HUES64 (cell line): ENCODE data around the gene MTPN.

ENCODE experiments used
- H3K27ac ChIP-seq: 2 replicates; pipeline ENCODE4 v1.7.0; 2013; ENCODE audit warnings: low read depth, low read length, inconsistent platforms
- H3K27me3 ChIP-seq: 2 replicates; pipeline ENCODE4 v1.6.1; 2013; ENCODE audit warnings: mild to moderate bottlenecking, low read length; ENCODE audit not compliant: insufficient read depth
- H3K36me3 ChIP-seq: 2 replicates; pipeline ENCODE4 v1.6.1; 2013; ENCODE audit warnings: mild to moderate bottlenecking, low read length; ENCODE audit not compliant: insufficient read depth
- H3K4me1 ChIP-seq: 2 replicates; pipeline ENCODE4 v1.6.1; 2013; ENCODE audit warnings: mild to moderate bottlenecking, low read length, moderate library complexity; ENCODE audit not compliant: insufficient read depth
- H3K4me3 ChIP-seq: 2 replicates; pipeline ENCODE4 v1.5.1; 2013; ENCODE audit warnings: mild to moderate bottlenecking, low read length, moderate library complexity
- H3K9ac ChIP-seq: 2 replicates; pipeline ENCODE4 v1.6.1; 2013; ENCODE audit warnings: mild to moderate bottlenecking, low read depth, low read length
- H3K9me3 ChIP-seq: 2 replicates; pipeline ENCODE4 v1.6.1; 2013; ENCODE audit warnings: low read depth, low read length; ENCODE audit not compliant: insufficient read depth
- WGBS: fragments of 150-250, 120-280 bp; methylation state at CpG from one replicate; pipeline ENCODE4 v1.1.7; 2013; ENCODE audit warnings: missing lambda C conversion rate; 5-methylcytosine and 5-hydroxymethylcytosine counted together

The MTPN gene

GRCh38 chr7:136006208-136006607 lies 29.0 kb upstream of the MTPN start:
- 92% methylated on average over 3 of the region's 3 CpGs for WGBS

DNA sequence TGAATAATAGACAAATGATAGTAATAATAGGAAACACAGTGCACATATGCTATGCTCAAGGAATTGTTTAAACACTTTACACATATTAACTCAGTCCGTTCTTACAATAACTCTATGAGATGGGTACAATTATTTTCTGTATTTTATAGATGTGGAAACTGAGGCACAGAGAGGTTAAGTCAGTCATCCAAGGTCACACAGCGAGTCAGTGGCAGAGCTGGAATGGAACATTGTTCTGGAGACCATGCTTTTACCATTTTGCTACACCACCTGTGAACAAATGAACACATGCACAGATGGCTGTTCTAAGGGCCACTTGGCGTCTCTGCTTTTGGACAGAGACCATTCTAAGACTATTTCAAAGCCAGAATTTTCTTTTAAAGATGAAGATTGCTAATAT lies 26.9 kb upstream of the MTPN start:
- WGBS, result 98% methylated on average over 2 of the region's 3 CpGs

More at GRCh38 chr7:136006208-136006607, 29.0 kb upstream of the MTPN start:
- Histone ChIP-seq H3K4me1 (no peaks in the 10 kb centered on the region), H3K27me3 (no peaks in the 10 kb centered on the region), H3K9me3 (no peaks in the 10 kb centered on the region), H3K9ac (no peak overlapping the region), H3K27ac (no peak overlapping the region), H3K36me3 (no peaks in the 10 kb centered on the region), H3K4me3 (no peak overlapping the region)

DNA sequence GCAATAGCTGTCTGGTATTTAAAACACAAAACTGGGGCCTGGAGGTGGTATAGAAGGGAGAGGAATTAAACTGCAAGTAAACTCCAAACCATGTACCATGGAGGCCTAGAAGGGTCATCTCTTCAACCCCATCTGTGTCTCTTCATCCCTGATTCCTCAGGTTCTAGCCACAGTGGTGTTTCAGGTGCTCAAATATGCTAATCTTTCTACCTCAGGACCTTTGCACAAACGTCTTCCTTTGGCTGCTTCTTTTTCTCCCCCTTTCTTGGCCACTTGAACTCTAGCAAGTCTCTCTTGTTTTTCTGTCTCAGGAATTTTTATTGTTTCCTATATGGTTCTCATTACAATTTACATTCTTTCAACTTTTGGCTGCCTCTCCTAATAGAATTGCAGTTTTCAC lies 25.6 kb upstream of the MTPN start:
- H3K4me1 ChIP-seq, result no peaks in the 10 kb centered on the region
- WGBS, result 35% methylated on average over 1 of the region's 1 CpG
- H3K27ac ChIP-seq, result no peak overlapping the region
- H3K4me3 ChIP-seq, result no peak overlapping the region
- H3K9ac ChIP-seq, result no peak overlapping the region
- no peaks in the 10 kb centered on the region for H3K9me3 ChIP-seq
- no peaks in the 10 kb centered on the region for H3K27me3 ChIP-seq
- no peaks in the 10 kb centered on the region for H3K36me3 ChIP-seq

More for the DNA sequence above, 26.9 kb upstream of the MTPN start:
- Histone ChIP-seq H3K27me3 (no peaks in the 10 kb centered on the region), H3K9me3 (no peaks in the 10 kb centered on the region), H3K36me3 (no peaks in the 10 kb centered on the region), H3K4me1 (no peaks in the 10 kb centered on the region), H3K27ac (no peak overlapping the region), H3K9ac (no peak overlapping the region), H3K4me3 (no peak overlapping the region)

GRCh38 chr7:136000288-136000913 lies 23.2 kb upstream of the MTPN start:
- WGBS, result 76% methylated on average over 3 of the region's 3 CpGs
- Histone ChIP-seq H3K4me3 (no peak overlapping the region), H3K27ac (no peak overlapping the region), H3K27me3 (no peaks in the 10 kb centered on the region), H3K36me3 (no peaks in the 10 kb centered on the region), H3K9ac (no peak overlapping the region), H3K9me3 (no peaks in the 10 kb centered on the region), H3K4me1 (no peaks in the 10 kb centered on the region)

- no peaks in the 10 kb centered on the region for H3K4me1 ChIP-seq
- H3K9me3 ChIP-seq, result no peaks in the 10 kb centered on the region
- H3K27me3 ChIP-seq, result no peaks in the 10 kb centered on the region
- H3K9ac ChIP-seq, result no peak overlapping the region
- H3K4me3 ChIP-seq, result no peak overlapping the region
- H3K36me3 ChIP-seq, result no peaks in the 10 kb centered on the region
- H3K27ac ChIP-seq, result no peak overlapping the region
These were observed 20.9 kb upstream of the MTPN start for GRCh38 chr7:135998081-135998480.

- no peaks in the 10 kb centered on the region for H3K9me3 ChIP-seq
- H3K4me1 ChIP-seq, result no peaks in the 10 kb centered on the region
- WGBS, result 94% methylated on average over 2 of the region's 2 CpGs
- no peaks in the 10 kb centered on the region for H3K27me3 ChIP-seq
- H3K27ac ChIP-seq, result no peak overlapping the region
- no peak overlapping the region for H3K4me3 ChIP-seq
- H3K9ac ChIP-seq, result no peak overlapping the region
- H3K36me3 ChIP-seq, result no peaks in the 10 kb centered on the region
These were observed 18.6 kb upstream of the MTPN start for GRCh38 chr7:135995748-135996147.

DNA sequence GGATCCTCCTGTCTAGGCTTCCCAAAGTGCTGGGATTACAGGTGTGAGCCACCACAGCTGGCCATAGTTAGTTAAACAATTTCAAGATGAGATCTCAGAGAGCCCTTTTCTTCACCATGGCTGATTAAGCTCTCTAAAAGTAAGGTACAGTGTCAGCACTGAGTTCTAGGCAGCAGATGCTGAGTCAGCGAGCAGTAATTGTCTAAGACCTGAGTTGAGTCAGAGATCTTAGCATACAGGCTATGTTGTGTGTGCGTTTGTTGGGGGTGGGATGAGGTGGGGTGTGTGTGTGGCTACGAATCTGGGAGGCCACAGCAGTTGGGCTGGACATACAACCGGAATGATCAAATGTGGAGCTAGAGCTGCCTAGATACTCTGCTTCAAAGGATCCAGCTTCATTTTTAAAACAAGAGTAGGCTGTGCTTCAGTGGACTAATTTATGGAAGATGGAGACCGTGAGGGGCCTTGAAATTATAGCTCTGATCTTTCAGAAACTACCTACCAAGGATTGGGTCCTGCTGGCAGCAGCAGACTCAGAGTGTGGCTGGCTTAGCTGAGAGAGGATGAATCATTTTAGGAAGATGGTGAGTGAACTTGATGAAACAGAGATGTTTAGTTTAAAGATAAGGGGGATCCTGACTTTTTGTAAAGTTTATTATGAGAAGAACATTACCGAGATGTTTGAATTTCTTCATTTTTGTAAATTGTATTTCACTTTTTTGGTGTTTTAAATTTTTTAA lies 17.5 kb upstream of the MTPN start:
- WGBS, result 86% methylated on average over 6 of the region's 6 CpGs

GRCh38 chr7:135993950-135994349 lies 16.8 kb upstream of the MTPN start:
- Histone ChIP-seq H3K9ac (no peak overlapping the region), H3K4me3 (no peak overlapping the region), H3K27ac (no peak overlapping the region), H3K36me3 (no peaks in the 10 kb centered on the region), H3K9me3 (no peaks in the 10 kb centered on the region), H3K27me3 (no peaks in the 10 kb centered on the region), H3K4me1 (no peaks in the 10 kb centered on the region)
- 100% methylated on average over 1 of the region's 3 CpGs for WGBS

More for the DNA sequence above, 17.5 kb upstream of the MTPN start:
- Histone ChIP-seq H3K9ac (no peak overlapping the region), H3K4me3 (no peak overlapping the region), H3K27me3 (no peaks in the 10 kb centered on the region), H3K36me3 (no peaks in the 10 kb centered on the region), H3K27ac (no peak overlapping the region), H3K4me1 (no peaks in the 10 kb centered on the region), H3K9me3 (no peaks in the 10 kb centered on the region)

- Histone ChIP-seq H3K9ac (no peak overlapping the region), H3K27me3 (no peaks in the 10 kb centered on the region), H3K27ac (no peak overlapping the region), H3K36me3 (no peaks in the 10 kb centered on the region), H3K4me1 (no peaks in the 10 kb centered on the region), H3K4me3 (no peak overlapping the region), H3K9me3 (peaks cover 4% of the 10 kb centered on the region; the same call in 1 of the 2 replicates)
- 98% methylated on average over 2 of the region's 2 CpGs for WGBS
These were observed 14.7 kb upstream of the MTPN start for GRCh38 chr7:135991906-135992305.

GRCh38 chr7:135991322-135991721 lies 14.2 kb upstream of the MTPN start:
- WGBS, result 94% methylated on average over 5 of the region's 6 CpGs
- Histone ChIP-seq H3K4me3 (no peak overlapping the region), H3K27me3 (no peaks in the 10 kb centered on the region), H3K27ac (no peak overlapping the region), H3K36me3 (no peaks in the 10 kb centered on the region), H3K4me1 (no peaks in the 10 kb centered on the region), H3K9ac (no peak overlapping the region), H3K9me3 (peaks cover 9% of the 10 kb centered on the region)

DNA sequence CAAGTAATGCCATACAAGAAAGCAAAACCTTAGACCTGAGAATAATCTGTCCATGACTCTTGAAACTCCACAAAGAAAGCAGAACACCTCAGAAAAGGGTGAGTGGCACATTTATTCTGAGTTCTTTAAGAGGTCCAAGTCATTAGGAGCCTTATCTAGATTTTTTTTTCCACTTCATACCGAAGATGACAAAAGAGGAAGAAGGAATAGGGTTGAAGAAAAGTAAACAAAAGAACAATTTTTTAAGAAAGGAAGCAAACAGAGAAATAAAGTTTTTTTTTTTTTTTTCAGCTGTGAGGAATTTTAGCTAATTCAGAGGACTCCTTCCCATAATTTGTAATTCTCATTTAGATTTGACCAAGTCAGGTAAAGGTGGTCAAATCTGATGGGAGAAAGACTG lies 13.1 kb upstream of the MTPN start:
- Histone ChIP-seq H3K27ac (no peak overlapping the region), H3K4me1 (no peaks in the 10 kb centered on the region), H3K36me3 (no peaks in the 10 kb centered on the region), H3K27me3 (no peaks in the 10 kb centered on the region), H3K9me3 (peaks cover 19% of the 10 kb centered on the region), H3K9ac (no peak overlapping the region), H3K4me3 (no peak overlapping the region)
- WGBS, result no CpG with 5 or more reads among the region's 1 CpG
